HCT116 (cell line): Measurements from ENCODE around the gene PHLDB3. TPM values are rescaled to one million over a fixed set of nuclear protein-coding genes. Genes with fewer than 3 reads are reported as not detected.
A peak's percentile ranks its signal among the peaks of the same experiment; 100 is the strongest.

Experiments used
- ATAC-seq: fragments of 200-7000 bp; cut with Tn5 transposase; 2 replicates; pipeline ENCODE4 v1.9.1; 2020; ENCODE audit warnings: mild to moderate bottlenecking, moderate library complexity
- BruUV-seq: library from RNA; stranded (reverse); fragments of 400-500 nt; replicated peaks from 2 replicates; lab custom pipeline; 2021; lab: Mats Ljungman, UMichigan
- CTCF ChIA-PET: fragments of 300-600 bp; sonication (Branson Sonifier 250); formaldehyde crosslinking; loops from one replicate; lab custom pipeline; 2021; ENCODE audit warnings: antibody characterized with exemption; lab: Charles Lee
- POLR2A ChIA-PET: fragments of 300-600, 350-600 bp; sonication (Branson Sonifier 250); formaldehyde crosslinking; loops from one replicate; lab custom pipeline; 2021; ENCODE audit warnings: antibody characterized with exemption; lab: Charles Lee
- RAD21 ChIA-PET, 2 experiments: fragments of 300-600 bp; sonication (Branson Sonifier 250); formaldehyde crosslinking; loops; one replicate each; lab custom pipeline; 2023; ENCODE audit warnings: low total read pairs in 2 of 2; ENCODE audit not compliant: uncharacterized antibody in 2 of 2, unreplicated experiment in 2 of 2, low non-redundant PET in 1 of 2; lab: Charles Lee
- DNase-seq: peaks from one replicate; pipeline ENCODE4 v3.0.0-alpha.2; 2010; ENCODE audit warnings: low read depth, low spot score
- H2AFZ ChIP-seq: fragments of 200-600 bp; shearing (Covaris generic), sonication (generic); 2 replicates; pipeline ENCODE4 v1.6.1; 2017; ENCODE audit warnings: low read depth, mixed run types, mixed read lengths, antibody characterized with exemption, low read length; ENCODE audit not compliant: poor library complexity, severe bottlenecking
- H3K27ac ChIP-seq: 2 replicates; pipeline ENCODE4 v1.5.1; 2012; ENCODE audit warnings: low read depth, low read length
- H3K27me3 ChIP-seq: fragments of 200-600 bp; sonication (generic); 2 replicates; pipeline ENCODE4 v1.6.1; 2016; ENCODE audit warnings: mixed run types, low read length, mixed read lengths; ENCODE audit not compliant: insufficient read depth
- H3K36me3 ChIP-seq, 2 experiments: fragments of 200-500 bp in 1 of 2; fragments of 200-600 bp in 1 of 2; sonication (Bioruptor generic) in 1 of 2; sonication (generic) in 1 of 2; 2 replicates each; pipeline versions ENCODE4 v1.5.1 to v1.6.1; 2014 to 2016; ENCODE audit warnings: low read length in 2 of 2, inconsistent platforms in 1 of 2, mixed read lengths in 1 of 2, mixed run types in 1 of 2; ENCODE audit not compliant: insufficient read depth in 2 of 2, control insufficient read depth in 1 of 2
- H3K4me1 ChIP-seq, 2 experiments: fragments of 200-600 bp in 1 of 2; sonication (generic) in 1 of 2; 2 replicates each; pipeline versions ENCODE4 v1.5.1 to v1.6.1; 2012 to 2017; ENCODE audit warnings: low read length in 2 of 2, inconsistent platforms in 1 of 2, mild to moderate bottlenecking in 1 of 2, mixed read lengths in 1 of 2, mixed run types in 1 of 2, moderate library complexity in 1 of 2; ENCODE audit not compliant: insufficient read depth in 2 of 2, control insufficient read depth in 1 of 2
- H3K4me2 ChIP-seq: fragments of 200-600 bp; sonication (generic); 2 replicates; pipeline ENCODE4 v1.6.1; 2017; ENCODE audit warnings: mixed run types, low read length, mixed read lengths
- H3K4me3 ChIP-seq, 2 experiments: fragments of 200-600 bp in 1 of 2; sonication (generic) in 1 of 2; replicated peaks in 1 of 2; 2 replicates each; pipeline ENCODE4 v1.5.1; 2011 to 2016; ENCODE audit warnings: low read length in 2 of 2, control low read depth in 1 of 2, low read depth in 1 of 2, mild to moderate bottlenecking in 1 of 2, mixed read lengths in 1 of 2, mixed run types in 1 of 2
- H3K79me2 ChIP-seq: fragments of 200-600 bp; sonication (generic); 2 replicates; pipeline ENCODE4 v1.6.1; 2017; ENCODE audit warnings: mild to moderate bottlenecking, mixed run types, low read length, moderate library complexity, mixed read lengths; ENCODE audit not compliant: insufficient read depth
- H3K9ac ChIP-seq: fragments of 200-600 bp; sonication (generic); 2 replicates; pipeline ENCODE4 v1.6.1; 2016; ENCODE audit warnings: low read length, mixed read lengths
- H3K9me2 ChIP-seq: fragments of 200-600 bp; sonication (generic), shearing (Covaris generic); 2 replicates; pipeline ENCODE4 v1.6.1; 2017; ENCODE audit warnings: mixed run types, mild to moderate bottlenecking, moderate library complexity; ENCODE audit not compliant: insufficient read depth
- H3K9me3 ChIP-seq, 2 experiments: fragments of 200-500 bp in 1 of 2; fragments of 200-600 bp in 1 of 2; sonication (Bioruptor generic) in 1 of 2; sonication (generic) in 1 of 2; 2 replicates each; pipeline ENCODE4 v1.6.1; 2014 to 2017; ENCODE audit warnings: low read length in 2 of 2, mixed read lengths in 2 of 2, inconsistent platforms in 1 of 2, low read depth in 1 of 2, mild to moderate bottlenecking in 1 of 2, mixed run types in 1 of 2, moderate library complexity in 1 of 2; ENCODE audit not compliant: control insufficient read depth in 1 of 2, insufficient read depth in 1 of 2
- H4K20me1 ChIP-seq: fragments of 200-600 bp; sonication (generic), shearing (Covaris generic); 2 replicates; pipeline ENCODE4 v1.6.1; 2017; ENCODE audit warnings: mixed run types, mild to moderate bottlenecking, moderate library complexity; ENCODE audit not compliant: insufficient read depth
- ATF3 ChIP-seq: IDR thresholded peaks from 2 replicates; pipeline ENCODE4 v1.6.1; 2012
- CEBPB ChIP-seq: IDR thresholded peaks from 2 replicates; pipeline ENCODE4 v1.6.1; 2012; ENCODE audit warnings: low read depth
- EZH2 ChIP-seq: fragments of 200-600 bp; sonication (generic); IDR thresholded peaks from 2 replicates; pipeline ENCODE4 v1.6.1; 2017; ENCODE audit warnings: antibody characterized with exemption, mixed run types
- POLR2AphosphoS5 ChIP-seq: IDR thresholded peaks from 2 replicates; pipeline ENCODE4 v1.6.1; 2011; ENCODE audit warnings: mild to moderate bottlenecking, low read depth, low read length, moderate library complexity
- RAD21 ChIP-seq: IDR thresholded peaks from 2 replicates; pipeline ENCODE4 v1.6.1; 2012; ENCODE audit warnings: low read depth, mild to moderate bottlenecking
- SRF ChIP-seq: IDR thresholded peaks from 2 replicates; pipeline ENCODE4 v1.6.1; 2012; ENCODE audit warnings: low read depth
- TCF7L2 ChIP-seq: IDR thresholded peaks from 2 replicates; pipeline ENCODE4 v1.7.0; 2011; ENCODE audit warnings: borderline replicate concordance, inconsistent platforms; ENCODE audit not compliant: insufficient read depth, insufficient read length; ENCODE audit errors: extremely low read depth
- YY1 ChIP-seq: IDR thresholded peaks from 2 replicates; pipeline ENCODE4 v1.6.1; 2011; ENCODE audit warnings: low read length, low read depth, moderate library complexity, mild to moderate bottlenecking; ENCODE audit not compliant: insufficient replicate concordance; ENCODE audit errors: extremely low read depth
- intact Hi-C: fragments of 100-400 bp; cut with micrococcal nuclease; formaldehyde crosslinking; loops from 2 replicates; pipeline ENCODE4 v1.10.0; 2022
- total RNA-seq: library from RNA; stranded (reverse); gene quantifications from one replicate; pipeline ENCODE4 v1.2.1, GENCODE V29; 2021; ENCODE audit not compliant: unreplicated experiment

The PHLDB3 gene
- total RNA-seq, 1 experiment from 2014 or later = 15.5 TPM

DNA sequence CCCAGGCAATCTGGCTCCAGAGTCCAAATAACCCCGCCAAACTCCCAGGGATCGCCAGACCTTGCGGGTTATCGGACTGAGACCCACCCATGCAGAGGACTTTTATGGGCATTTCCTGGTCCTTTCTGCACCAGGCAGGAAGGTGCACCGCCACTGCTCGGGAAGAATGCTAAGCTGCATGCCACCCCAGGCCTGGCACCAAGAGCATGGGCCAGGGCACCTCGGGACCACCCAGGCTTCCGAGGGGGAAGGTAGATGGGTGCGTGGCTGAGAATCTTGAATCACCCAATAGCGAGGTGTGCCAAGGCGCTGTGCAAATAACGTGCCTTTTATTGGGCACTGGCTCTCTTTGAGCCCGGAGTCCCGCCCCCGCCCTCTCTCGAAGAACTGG is 28.0 kb upstream of the PHLDB3 start:
- Histone ChIP-seq H3K27me3 (no peaks in the 10 kb centered on the region), H3K9me2 (no peaks in the 10 kb centered on the region), H3K9me3 (no peaks in the 10 kb centered on the region), H3K79me2 (no peaks in the 10 kb centered on the region), H4K20me1 (no peaks in the 10 kb centered on the region), H3K36me3 (no peaks in the 10 kb centered on the region; a peak in 1 of 4 replicates), H3K27ac (peak overlapping the region; percentile 95), H3K4me3 (peak overlapping the region; percentile 62 to 70), H3K4me1 (peaks cover 27 to 56% of the 10 kb centered on the region in 2 experiments), H2AFZ (peak overlapping the region; percentile 83), H3K4me2 (peak overlapping the region; percentile 100), H3K9ac (peak overlapping the region; percentile 74)
- peak; percentile 65 for DNase-seq
- ATAC-seq = peak; percentile 44
- CTCF ChIA-PET = interaction anchor here (0.8 to 3.2 kb wide), 10 partner anchors 12 to 179 kb away, joined by 3 to 18 read pairs (median 4); partner anchors contain the start of genes IRGQ and ZNF576
- RAD21 ChIA-PET = interaction anchor here in 1 of 2 experiments (1.2 kb wide), 1 partner anchor 13 kb away, joined by 3 read pairs; no protein-coding TSS in a partner anchor
- no TSS peak for BruUV-seq
- intact Hi-C loops = loop anchor here (10.0 kb wide), 1 partner anchor 132 kb away; no protein-coding TSS in a partner anchor
- POLR2A ChIA-PET = interaction anchor here (0.6 to 1.4 kb wide), 5 partner anchors 12 to 107 kb away, joined by 3 to 5 read pairs (median 3); no protein-coding TSS in a partner anchor
- TF ChIP-seq YY1 (no peak), TCF7L2 (no peak), RAD21 (no peak), SRF (peak; percentile 95), ATF3 (no peak), POLR2AphosphoS5 (peak; percentile 22), EZH2 (no peak), CEBPB (no peak)
